PC-9 (cell line): Measurements from ENCODE around the gene OR4K13. TPM values are rescaled to one million over a fixed set of nuclear protein-coding genes. Genes with fewer than 3 reads are reported as not detected.

Experiments used
- BruUV-seq: library from RNA; stranded (reverse); fragments of 400-500 nt; replicated peaks from 2 replicates; lab custom pipeline; 2021; lab: Mats Ljungman, UMichigan
- CTCF ChIA-PET: fragments of 300-600 bp; sonication (Branson Sonifier 250); formaldehyde crosslinking; loops from one replicate; lab custom pipeline; 2022; ENCODE audit warnings: antibody characterized with exemption; lab: Charles Lee
- POLR2A ChIA-PET: fragments of 300-600 bp; sonication (Branson Sonifier 250); formaldehyde crosslinking; loops from one replicate; lab custom pipeline; 2022; ENCODE audit warnings: antibody characterized with exemption; ENCODE audit not compliant: unreplicated experiment; lab: Charles Lee
- DNase-seq, 2 experiments: peaks; one replicate each; pipeline versions ENCODE4 v3.0.0 to v3.0.0-alpha.2; 2015 to 2022; ENCODE audit warnings: mixed read lengths in 1 of 2
- H2AFZ ChIP-seq: fragments of 200-600 bp; sonication (generic); 2 replicates; pipeline ENCODE4 v1.8.1; 2017; ENCODE audit warnings: antibody characterized with exemption
- H3F3A ChIP-seq: fragments of 200-600 bp; sonication (generic); 2 replicates; pipeline ENCODE4 v1.8.1; 2017; ENCODE audit warnings: antibody characterized with exemption, mild to moderate bottlenecking, low read depth; ENCODE audit not compliant: insufficient read depth
- H3K27ac ChIP-seq: fragments of 200-600 bp; sonication (generic); 2 replicates; pipeline ENCODE4 v1.6.1; 2016; ENCODE audit warnings: mixed run types
- H3K27me3 ChIP-seq: fragments of 200-600 bp; sonication (generic); 2 replicates; pipeline ENCODE4 v1.6.1; 2016; ENCODE audit warnings: low read depth, mixed run types; ENCODE audit not compliant: insufficient read depth
- H3K36me3 ChIP-seq: fragments of 200-600 bp; sonication (generic); 2 replicates; pipeline ENCODE4 v1.6.1; 2016; ENCODE audit warnings: low read depth, mixed run types
- H3K4me1 ChIP-seq: fragments of 200-600 bp; sonication (generic); replicated peaks from 2 replicates; pipeline ENCODE4 v1.6.1; 2016; ENCODE audit warnings: mixed run types; ENCODE audit not compliant: insufficient read depth
- H3K4me2 ChIP-seq: fragments of 200-600 bp; sonication (generic); 2 replicates; pipeline ENCODE4 v1.6.1; 2017; ENCODE audit warnings: mixed run types
- H3K4me3 ChIP-seq: fragments of 200-600 bp; sonication (generic); 2 replicates; pipeline ENCODE4 v1.6.1; 2016; ENCODE audit warnings: mixed run types
- H3K79me2 ChIP-seq: fragments of 200-600 bp; sonication (generic); 2 replicates; pipeline ENCODE4 v1.6.1; 2017; ENCODE audit warnings: low read depth, mixed run types
- H3K9me2 ChIP-seq: fragments of 200-600 bp; sonication (generic); 2 replicates; pipeline ENCODE4 v1.8.1; 2017; ENCODE audit warnings: mild to moderate bottlenecking; ENCODE audit not compliant: insufficient read depth
- H3K9me3 ChIP-seq: fragments of 200-600 bp; sonication (generic); 2 replicates; pipeline ENCODE4 v1.8.1; 2016; ENCODE audit warnings: low read depth; ENCODE audit not compliant: insufficient read depth
- H4K20me1 ChIP-seq: fragments of 200-600 bp; sonication (generic); 2 replicates; pipeline ENCODE4 v1.8.1; 2017; ENCODE audit not compliant: insufficient read depth
- EZH2 ChIP-seq: fragments of 200-600 bp; sonication (generic); IDR thresholded peaks from 2 replicates; pipeline ENCODE4 v1.8.0; 2017; ENCODE audit warnings: antibody characterized with exemption, low read depth
- intact Hi-C: fragments of 100-400 bp; cut with micrococcal nuclease; formaldehyde crosslinking; loops from one replicate; pipeline ENCODE4 v1.10.0; 2022; ENCODE audit not compliant: unreplicated experiment
- total RNA-seq: library from RNA; stranded (reverse); gene quantifications from 2 replicates; pipeline ENCODE4 v1.2.3, GENCODE V29; 2021
- TF ChIP-seq, protein P1 (sequence below): fragments of 200-600 bp; sonication (generic); conservative IDR thresholded peaks from 2 replicates; pipeline ENCODE4 v1.6.1; 2017; ENCODE audit warnings: mixed run types, antibody characterized with exemption, mild to moderate bottlenecking, moderate library complexity

OR4K13 gene
- total RNA-seq, 1 experiment from 2014 or later, result not detected

DNA sequence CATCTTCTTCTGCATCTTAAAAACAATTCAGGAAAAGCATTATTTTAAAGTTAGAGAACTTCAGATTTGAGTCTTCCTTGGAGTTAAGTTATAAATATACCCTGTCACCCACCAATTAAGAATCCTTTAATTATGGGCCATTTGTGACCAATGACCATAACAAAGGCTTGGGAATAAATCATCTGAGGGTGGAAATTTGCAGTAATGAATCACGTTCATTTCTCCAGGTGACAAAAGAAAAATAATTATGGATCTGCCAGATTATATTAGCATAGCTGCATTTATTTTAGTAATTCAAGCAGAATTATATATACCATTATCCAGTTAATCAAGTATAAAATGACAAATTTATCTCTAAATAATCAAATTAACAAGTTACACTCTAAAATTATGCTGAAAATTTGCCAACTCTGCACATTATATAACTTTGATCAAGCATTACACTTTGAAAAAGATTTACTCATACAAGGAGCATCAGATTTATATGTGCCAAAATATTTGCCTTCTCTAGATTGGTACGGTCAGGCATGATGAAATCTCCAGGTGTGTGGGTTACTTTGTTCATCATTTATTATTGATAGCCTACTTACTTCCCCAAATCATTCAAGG is 16.5 kb downstream of the OR4K13 start, which contains the start of gene OR4K14:
Gene OR4K14, minus strand, starts transcription at position 51 of the 609 bp plus-strand sequence. CDS start 4,114 bp downstream, outside the sequence.
- no peaks in the 10 kb centered on the region for H3K79me2 ChIP-seq
- TF ChIP-seq, protein P1, sequence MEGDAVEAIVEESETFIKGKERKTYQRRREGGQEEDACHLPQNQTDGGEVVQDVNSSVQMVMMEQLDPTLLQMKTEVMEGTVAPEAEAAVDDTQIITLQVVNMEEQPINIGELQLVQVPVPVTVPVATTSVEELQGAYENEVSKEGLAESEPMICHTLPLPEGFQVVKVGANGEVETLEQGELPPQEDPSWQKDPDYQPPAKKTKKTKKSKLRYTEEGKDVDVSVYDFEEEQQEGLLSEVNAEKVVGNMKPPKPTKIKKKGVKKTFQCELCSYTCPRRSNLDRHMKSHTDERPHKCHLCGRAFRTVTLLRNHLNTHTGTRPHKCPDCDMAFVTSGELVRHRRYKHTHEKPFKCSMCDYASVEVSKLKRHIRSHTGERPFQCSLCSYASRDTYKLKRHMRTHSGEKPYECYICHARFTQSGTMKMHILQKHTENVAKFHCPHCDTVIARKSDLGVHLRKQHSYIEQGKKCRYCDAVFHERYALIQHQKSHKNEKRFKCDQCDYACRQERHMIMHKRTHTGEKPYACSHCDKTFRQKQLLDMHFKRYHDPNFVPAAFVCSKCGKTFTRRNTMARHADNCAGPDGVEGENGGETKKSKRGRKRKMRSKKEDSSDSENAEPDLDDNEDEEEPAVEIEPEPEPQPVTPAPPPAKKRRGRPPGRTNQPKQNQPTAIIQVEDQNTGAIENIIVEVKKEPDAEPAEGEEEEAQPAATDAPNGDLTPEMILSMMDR, result no peak
- TF ChIP-seq EZH2, result no peak
- no peak within 1 kb of the TSS for H3K4me3 ChIP-seq
- ChIA-PET POLR2A (no interaction called here), CTCF (no interaction called here)
- H3K36me3 ChIP-seq, result no peaks in the 10 kb centered on the region
- no peaks in the 10 kb centered on the region for H3K4me1 ChIP-seq
- no peak for DNase-seq
- no peaks in the 10 kb centered on the region for H3K27me3 ChIP-seq
- H3K9me2 ChIP-seq, result no peaks in the 10 kb centered on the region
- no peaks in the 10 kb centered on the region for H3K9me3 ChIP-seq
- H4K20me1 ChIP-seq, result no peaks in the 10 kb centered on the region
- intact Hi-C loops, result no loop called here
- H3K27ac ChIP-seq, result no peak within 1 kb of the TSS
- H3F3A ChIP-seq, result no peaks in the 10 kb centered on the region
- H2AFZ ChIP-seq, result no peak within 1 kb of the TSS
- BruUV-seq, result no TSS peak
- H3K4me2 ChIP-seq, result no peak within 1 kb of the TSS

DNA sequence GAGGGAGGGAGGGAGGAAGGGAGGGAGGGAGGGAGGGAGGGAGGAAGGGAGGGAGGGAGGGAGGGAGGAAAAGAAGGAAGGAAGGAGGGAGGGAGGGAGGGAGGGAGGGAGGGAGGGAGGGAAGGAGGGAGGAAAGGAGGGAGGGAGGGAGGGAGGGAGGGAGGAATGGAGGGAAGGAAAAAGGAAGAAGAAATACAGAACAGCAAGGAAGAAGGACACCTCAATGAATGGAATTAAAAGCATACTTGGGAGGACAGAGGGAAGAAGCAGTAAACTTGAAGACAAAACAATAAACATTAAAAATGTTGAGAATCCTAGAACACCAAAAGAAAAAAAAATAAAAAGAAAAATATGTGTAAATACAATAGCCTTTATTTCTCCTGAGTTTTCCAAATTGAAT is 27.7 kb downstream of the OR4K13 start:
- H3K4me3 ChIP-seq, result no peak overlapping the region
- no peaks in the 10 kb centered on the region for H3K27me3 ChIP-seq
- no peaks in the 10 kb centered on the region for H3F3A ChIP-seq
- H3K4me1 ChIP-seq, result no peaks in the 10 kb centered on the region
- H3K36me3 ChIP-seq, result no peaks in the 10 kb centered on the region
- ChIA-PET POLR2A (no interaction called here), CTCF (no interaction called here)
- no peak overlapping the region for H3K4me2 ChIP-seq
- no peaks in the 10 kb centered on the region for H3K9me3 ChIP-seq
- TF ChIP-seq, protein P1, result no peak
- TF ChIP-seq EZH2, result no peak
- no peak overlapping the region for H3K27ac ChIP-seq
- no peak overlapping the region for H2AFZ ChIP-seq
- no peaks in the 10 kb centered on the region for H4K20me1 ChIP-seq
- no peak for DNase-seq
- no TSS peak for BruUV-seq
- intact Hi-C loops, result no loop called here
- H3K79me2 ChIP-seq, result no peaks in the 10 kb centered on the region
- no peaks in the 10 kb centered on the region for H3K9me2 ChIP-seq

DNA sequence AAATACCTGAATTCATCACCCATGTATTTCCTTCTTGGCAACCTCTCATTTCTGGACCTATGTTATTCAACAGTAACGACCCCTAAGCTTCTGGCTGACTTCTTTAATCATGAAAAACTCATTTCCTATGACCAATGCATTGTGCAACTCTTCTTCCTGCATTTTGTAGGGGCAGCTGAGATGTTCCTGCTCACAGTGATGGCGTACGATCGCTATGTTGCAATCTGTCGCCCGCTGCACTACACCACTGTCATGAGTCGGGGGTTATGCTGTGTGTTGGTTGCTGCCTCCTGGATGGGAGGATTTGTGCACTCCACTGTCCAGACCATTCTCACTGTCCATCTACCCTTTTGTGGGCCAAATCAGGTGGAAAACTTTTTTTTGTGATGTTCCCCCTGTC is 33.5 kb downstream of the OR4K13 start:
- intact Hi-C loops, result no loop called here
- no peak overlapping the region for H3K27ac ChIP-seq
- no peak overlapping the region for H2AFZ ChIP-seq
- H3K9me3 ChIP-seq, result no peaks in the 10 kb centered on the region
- H3K36me3 ChIP-seq, result no peaks in the 10 kb centered on the region
- TF ChIP-seq EZH2, result no peak
- TF ChIP-seq, protein P1, result no peak
- DNase-seq, result no peak
- H3K27me3 ChIP-seq, result no peaks in the 10 kb centered on the region
- no peaks in the 10 kb centered on the region for H3K9me2 ChIP-seq
- POLR2A ChIA-PET, result no interaction called here
- no peaks in the 10 kb centered on the region for H4K20me1 ChIP-seq
- H3K79me2 ChIP-seq, result no peaks in the 10 kb centered on the region
- H3K4me1 ChIP-seq, result no peaks in the 10 kb centered on the region
- CTCF ChIA-PET, result no interaction called here
- no peak overlapping the region for H3K4me3 ChIP-seq
- no TSS peak for BruUV-seq
- no peak overlapping the region for H3K4me2 ChIP-seq
- no peaks in the 10 kb centered on the region for H3F3A ChIP-seq
